ENCODE data around the gene APOBR. TPM values are rescaled to one million over a fixed set of nuclear protein-coding genes. Genes with fewer than 3 reads are reported as not detected.
"Not testable (repeated sequence)": the region's sequence is repeated elsewhere in the genome, so short reads cannot be mapped to it uniquely, and the experiment has no call there.

The APOBR gene
- total and polyA plus RNA-seq, 5 donors: 0.37 to 1.0 (median 0.82) TPM

- Histone ChIP-seq H3K4me3 (ENCODE audit: low read length) (no peak overlapping the region), H3K27ac (ENCODE audit: low read length) (no peak overlapping the region), H3K4me1 (ENCODE audit: control insufficient read depth, insufficient read depth, low read length) (no peaks in the 10 kb centered on the region), H3K27me3 (ENCODE audit: control insufficient read depth, insufficient read depth) (no peaks in the 10 kb centered on the region), H3K9me3 (ENCODE audit: control insufficient read depth, low read length) (no peaks in the 10 kb centered on the region)
- DNase-seq: no peak
- intact Hi-C loops (cut with DNase I): loop anchor here in 2 of 4 donors (5.0 to 10.0 kb wide), 2 partner anchors 53 to 60 kb away; partner anchors contain the start of genes APOBR (in 1 of the 2) and CLN3 (in 1 of the 2)
- 87% methylated on average over 3 of the region's 3 CpGs for WGBS
- no peak for ATAC-seq
Observed at GRCh38 chr16:28544998-28545397, 50.6 kb downstream of the APOBR start.

- not testable (repeated sequence) for ATAC-seq
Observed at GRCh38 chr16:28545964-28546363, 51.5 kb downstream of the APOBR start.

GRCh38 chr16:28546626-28547025 is 52.2 kb downstream of the APOBR start:
- WGBS: 87% methylated on average over 7 of the region's 7 CpGs
- ATAC-seq (no peak), DNase-seq (no peak)
- H3K4me3 ChIP-seq (ENCODE audit: low read length): no peak overlapping the region
- H3K27me3 ChIP-seq (ENCODE audit: control insufficient read depth, insufficient read depth): no peaks in the 10 kb centered on the region
- H3K4me1 ChIP-seq (ENCODE audit: control insufficient read depth, insufficient read depth, low read length): no peaks in the 10 kb centered on the region
- H3K9me3 ChIP-seq (ENCODE audit: control insufficient read depth, low read length): no peaks in the 10 kb centered on the region
- no peak overlapping the region for H3K27ac ChIP-seq (ENCODE audit: low read length)
- intact Hi-C loops (cut with DNase I): loop anchor here in 2 of 4 donors (5.0 to 10.0 kb wide), 2 partner anchors 54 to 62 kb away; partner anchors contain the start of genes APOBR (in 1 of the 2) and CLN3 (in 1 of the 2)

More at GRCh38 chr16:28545964-28546363, 51.5 kb downstream of the APOBR start:
- not testable (repeated sequence) for H3K27ac ChIP-seq (ENCODE audit: low read length); H3K9me3 ChIP-seq (ENCODE audit: control insufficient read depth, low read length); H3K4me1 ChIP-seq (ENCODE audit: control insufficient read depth, insufficient read depth, low read length); H3K27me3 ChIP-seq (ENCODE audit: control insufficient read depth, insufficient read depth); H3K4me3 ChIP-seq (ENCODE audit: low read length); DNase-seq
- WGBS: 92% methylated on average over 7 of the region's 7 CpGs
- intact Hi-C loops (cut with DNase I): loop anchor here in 2 of 4 donors (5.0 to 10.0 kb wide), 2 partner anchors 54 to 61 kb away; partner anchors contain the start of genes APOBR (in 1 of the 2) and CLN3 (in 1 of the 2)

- WGBS: 69% methylated on average over 14 of the region's 14 CpGs
- ATAC-seq (no peak), DNase-seq (no peak)
- no peaks in the 10 kb centered on the region for H3K9me3 ChIP-seq (ENCODE audit: control insufficient read depth, low read length)
- no peak overlapping the region for H3K27ac ChIP-seq (ENCODE audit: low read length)
- H3K4me3 ChIP-seq (ENCODE audit: low read length): no peak overlapping the region
- intact Hi-C loops (cut with DNase I): loop anchor here in 2 of 4 donors (5.0 to 10.0 kb wide), 2 partner anchors 56 to 64 kb away; partner anchors contain the start of genes APOBR (in 1 of the 2) and CLN3 (in 1 of the 2)
- H3K27me3 ChIP-seq (ENCODE audit: control insufficient read depth, insufficient read depth): no peaks in the 10 kb centered on the region
- no peaks in the 10 kb centered on the region for H3K4me1 ChIP-seq (ENCODE audit: control insufficient read depth, insufficient read depth, low read length)
Observed at GRCh38 chr16:28548306-28548802, 53.9 kb downstream of the APOBR start.

Other genes starting within 250 kb of the APOBR start
- gene SBK1, start 202.1 kb upstream of the APOBR start, total RNA-seq: 1 to 10 TPM in 2 of 4 donors, under 1 TPM in 2; 0.19 to 1.3 (median 0.99) TPM
- gene SBK1, start 202.1 kb upstream of the APOBR start, polyA plus RNA-seq: 1.2 TPM
- 1 to 10 TPM in 1 of 4 donors, under 1 TPM in 1, not detected in 2; 0.94 to 1.4 TPM for gene NPIPB6, start 131.1 kb upstream of the APOBR start, total RNA-seq
- gene NPIPB6, start 131.1 kb upstream of the APOBR start, polyA plus RNA-seq: 0.45 TPM
- gene EIF3CL, start 90.8 kb upstream of the APOBR start, total RNA-seq: 10 to 100 TPM; 17.4 to 54.2 (median 28.0) TPM
- gene EIF3CL, start 90.8 kb upstream of the APOBR start, polyA plus RNA-seq: 43.7 TPM
- not detected for gene NPIPB7, start 22.3 kb upstream of the APOBR start, total RNA-seq
- not detected for gene NPIPB7, start 22.3 kb upstream of the APOBR start, polyA plus RNA-seq
- 10 to 100 TPM; 10.0 to 17.9 (median 13.9) TPM for gene CLN3, start 2.6 kb upstream of the APOBR start, total RNA-seq
- gene CLN3, start 2.6 kb upstream of the APOBR start, polyA plus RNA-seq: 12.4 TPM
- not detected for gene IL27, start 12.2 kb downstream of the APOBR start, total RNA-seq
- not detected for gene IL27, start 12.2 kb downstream of the APOBR start, polyA plus RNA-seq
- gene NUPR1, start 44.3 kb downstream of the APOBR start, total RNA-seq: 10 to 100 TPM; 63.7 to 69.8 (median 66.3) TPM
- gene NUPR1, start 44.3 kb downstream of the APOBR start, polyA plus RNA-seq: 106 TPM
- gene SGF29, start 59.3 kb downstream of the APOBR start, total RNA-seq: 10 to 100 TPM; 13.8 to 21.4 (median 19.1) TPM
- 18.2 TPM for gene SGF29, start 59.3 kb downstream of the APOBR start, polyA plus RNA-seq
- 1 to 10 TPM; 2.1 to 3.8 (median 3.0) TPM for gene SULT1A2, start 102.4 kb downstream of the APOBR start, total RNA-seq
- 2.1 TPM for gene SULT1A2, start 102.4 kb downstream of the APOBR start, polyA plus RNA-seq
- gene SULT1A1, start 115.4 kb downstream of the APOBR start, total RNA-seq: 10 to 100 TPM; 18.8 to 26.9 (median 22.0) TPM
- gene SULT1A1, start 115.4 kb downstream of the APOBR start, polyA plus RNA-seq: 29.1 TPM
- gene NPIPB8, start 143.4 kb downstream of the APOBR start, total RNA-seq: under 1 TPM in 2 of 4 donors, not detected in 2; 0.44 to 0.95 TPM
- gene NPIPB8, start 143.4 kb downstream of the APOBR start, polyA plus RNA-seq: not detected
- gene EIF3C, start 216.8 kb downstream of the APOBR start, total RNA-seq: 100 to 1,000 TPM; 292 to 519 (median 437) TPM
- 241 TPM for gene EIF3C, start 216.8 kb downstream of the APOBR start, polyA plus RNA-seq